ENCODE results near the gene AGO1. TPM values are rescaled to one million over a fixed set of nuclear protein-coding genes. Genes with fewer than 3 reads are reported as not detected.

Gene AGO1
- total and polyA plus RNA-seq, 2 of the 13 experiments (the other 11 are each of a cell fraction or from before 2014, with no cell fraction given): 9.2 to 18.6 TPM

DNA sequence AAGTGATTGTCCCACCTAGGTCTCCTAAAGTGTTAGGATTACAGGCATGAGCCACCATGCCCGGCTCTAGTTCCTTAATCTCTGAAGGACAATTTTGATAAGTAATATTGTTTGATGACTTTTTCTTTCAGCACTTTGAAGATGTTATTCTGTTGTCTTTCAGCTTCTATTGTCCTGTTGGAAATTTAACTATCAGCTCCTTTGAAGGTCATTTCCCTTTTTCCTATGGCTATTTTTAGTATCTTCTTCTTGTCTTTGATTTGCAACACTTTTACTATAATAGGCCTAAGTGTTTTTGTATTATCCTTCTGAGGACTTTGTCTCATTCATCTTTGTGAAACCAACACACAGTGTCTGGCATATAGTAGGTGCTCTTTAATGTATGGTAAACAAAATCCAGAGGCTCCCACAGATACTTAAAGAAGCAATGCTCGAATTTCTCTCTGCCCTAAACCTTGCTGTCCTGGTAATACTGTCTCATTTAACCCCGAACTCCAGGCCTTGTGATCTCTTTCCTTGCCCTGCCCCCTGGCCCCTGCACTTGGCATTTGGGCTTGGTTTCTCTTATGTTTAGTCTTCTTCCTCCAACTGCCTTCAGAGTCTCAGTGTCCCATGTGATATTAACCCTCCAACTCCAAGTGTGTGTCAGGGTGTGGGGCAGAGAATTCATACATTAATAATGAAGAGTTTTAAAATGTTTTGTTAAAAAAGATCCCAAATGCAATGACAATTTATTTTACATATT is 19.0 kb upstream of the AGO1 start:
- POLR2A ChIA-PET: no interaction called here

DNA sequence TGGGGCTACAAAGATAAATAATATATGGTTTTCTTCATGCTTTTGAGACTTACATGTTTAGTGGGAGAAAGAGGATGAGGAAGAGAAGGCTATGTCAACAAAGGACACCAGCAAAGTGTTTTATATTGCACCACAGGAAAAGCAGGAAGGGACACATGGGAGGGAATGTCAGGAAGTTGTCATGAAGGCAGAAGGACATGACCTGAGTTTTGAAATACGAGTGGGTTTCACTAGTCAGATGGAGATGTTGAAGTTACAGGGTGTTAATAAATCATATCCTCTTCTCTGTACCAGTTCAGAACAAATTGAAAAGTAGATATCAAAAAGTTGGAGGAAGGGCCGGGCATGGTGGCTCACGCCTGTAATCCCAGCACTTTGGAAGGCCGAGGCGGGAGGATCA is 18.2 kb upstream of the AGO1 start:
- H3K27me3 ChIP-seq (ENCODE audit: control insufficient read depth in 1 of 2, insufficient read depth in 2 of 2, low read length in 2 of 2): no peaks in the 10 kb centered on the region
- ChIA-PET CTCF (ENCODE audit: low intra/inter-chr PET ratio, low total read pairs) (no interaction called here), POLR2A (no interaction called here)
- no peak for ATAC-seq
- no peak for FAIRE-seq
- no peak overlapping the region for H2AFZ ChIP-seq (ENCODE audit: low read length)
- no peak overlapping the region for H3K27ac ChIP-seq (ENCODE audit: extremely low read length, insufficient read depth, low read length)
- intact Hi-C loops (cut with micrococcal nuclease; ENCODE audit: unreplicated experiment): no loop called here
- in situ Hi-C loops (cut with HindIII; ENCODE audit: extremely low pct_ligation_motif_present, low pct_unique_long_range_greater_than_20kb): no loop called here
- no peak overlapping the region for H3K4me2 ChIP-seq (ENCODE audit: low read depth, low read length)
- H3K9ac ChIP-seq (ENCODE audit: insufficient read depth, low read depth, low read length): no peak overlapping the region
- WGBS (ENCODE audit: low lambda C conversion rate): 77% methylated on average over 5 of the region's 5 CpGs
- H3K4me3 ChIP-seq (replicated peaks in 1 of 3; ENCODE audit: insufficient read depth in 1 of 3, low read depth in 2 of 3, low read length in 3 of 3): no peak overlapping the region
- no peaks in the 10 kb centered on the region for H3K79me2 ChIP-seq (ENCODE audit: insufficient read depth, low read length)
- no peaks in the 10 kb centered on the region for H3K4me1 ChIP-seq (ENCODE audit: insufficient read depth, low read length)
- H3K9me3 ChIP-seq (ENCODE audit: low read length): no peaks in the 10 kb centered on the region
- no peaks in the 10 kb centered on the region for H4K20me1 ChIP-seq (ENCODE audit: insufficient read depth, low read length)
- H3K36me3 ChIP-seq (replicated peaks in 1 of 2; ENCODE audit: control insufficient read depth in 1 of 2, insufficient read depth in 2 of 2, low read length in 2 of 2): no peaks in the 10 kb centered on the region
- no peak for DNase-seq (ENCODE audit: low spot score)
- no TSS peak for BruUV-seq (replicated peaks)
- TF ChIP-seq ZNF564 (CRISPR knock-in tag; IDR thresholded peaks at IDR 0.05) (no peak), KLF9 (CRISPR knock-in tag; IDR thresholded peaks at IDR 0.05; ENCODE audit: low read depth) (no peak), ZFP82 (CRISPR knock-in tag; IDR thresholded peaks at IDR 0.05; ENCODE audit: borderline replicate concordance) (no peak), RARG (CRISPR knock-in tag; IDR thresholded peaks at IDR 0.05; ENCODE audit: low read depth) (no peak), ARNT2 (CRISPR knock-in tag; IDR thresholded peaks at IDR 0.05; ENCODE audit: low read depth) (no peak), SALL1 (CRISPR knock-in tag; IDR thresholded peaks at IDR 0.05) (no peak)
- TF ChIP-seq, protein P1, sequence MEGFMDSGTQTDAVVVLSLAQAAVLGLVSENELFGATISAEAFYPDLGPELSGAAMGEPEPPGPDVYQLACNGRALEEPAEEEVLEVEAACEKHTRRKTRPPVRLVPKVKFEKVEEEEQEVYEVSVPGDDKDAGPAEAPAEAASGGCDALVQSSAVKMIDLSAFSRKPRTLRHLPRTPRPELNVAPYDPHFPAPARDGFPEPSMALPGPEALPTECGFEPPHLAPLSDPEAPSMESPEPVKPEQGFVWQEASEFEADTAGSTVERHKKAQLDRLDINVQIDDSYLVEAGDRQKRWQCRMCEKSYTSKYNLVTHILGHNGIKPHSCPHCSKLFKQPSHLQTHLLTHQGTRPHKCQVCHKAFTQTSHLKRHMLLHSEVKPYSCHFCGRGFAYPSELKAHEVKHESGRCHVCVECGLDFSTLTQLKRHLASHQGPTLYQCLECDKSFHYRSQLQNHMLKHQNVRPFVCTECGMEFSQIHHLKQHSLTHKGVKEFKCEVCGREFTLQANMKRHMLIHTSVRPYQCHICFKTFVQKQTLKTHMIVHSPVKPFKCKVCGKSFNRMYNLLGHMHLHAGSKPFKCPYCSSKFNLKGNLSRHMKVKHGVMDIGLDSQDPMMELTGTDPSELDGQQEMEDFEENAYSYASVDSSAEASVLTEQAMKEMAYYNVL (CRISPR knock-in tag; IDR thresholded peaks at IDR 0.05; ENCODE audit: borderline replicate concordance): no peak
- TF ChIP-seq, protein P2, sequence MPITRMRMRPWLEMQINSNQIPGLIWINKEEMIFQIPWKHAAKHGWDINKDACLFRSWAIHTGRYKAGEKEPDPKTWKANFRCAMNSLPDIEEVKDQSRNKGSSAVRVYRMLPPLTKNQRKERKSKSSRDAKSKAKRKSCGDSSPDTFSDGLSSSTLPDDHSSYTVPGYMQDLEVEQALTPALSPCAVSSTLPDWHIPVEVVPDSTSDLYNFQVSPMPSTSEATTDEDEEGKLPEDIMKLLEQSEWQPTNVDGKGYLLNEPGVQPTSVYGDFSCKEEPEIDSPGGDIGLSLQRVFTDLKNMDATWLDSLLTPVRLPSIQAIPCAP (CRISPR knock-in tag; IDR thresholded peaks at IDR 0.05; ENCODE audit: low read depth): no peak
- TF ChIP-seq, protein P3, sequence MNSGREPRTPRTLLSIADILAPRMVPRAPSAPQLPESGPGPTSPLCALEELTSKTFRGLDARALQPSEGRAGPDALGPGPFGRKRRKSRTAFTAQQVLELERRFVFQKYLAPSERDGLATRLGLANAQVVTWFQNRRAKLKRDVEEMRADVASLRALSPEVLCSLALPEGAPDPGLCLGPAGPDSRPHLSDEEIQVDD (CRISPR knock-in tag; IDR thresholded peaks at IDR 0.05; ENCODE audit: borderline replicate concordance): no peak

More for the DNA sequence above, 19.0 kb upstream of the AGO1 start:
- H3K9me3 ChIP-seq (ENCODE audit: low read length): no peaks in the 10 kb centered on the region
- FAIRE-seq (no peak), DNase-seq (ENCODE audit: low spot score) (no peak), ATAC-seq (no peak)
- intact Hi-C loops (cut with micrococcal nuclease; ENCODE audit: unreplicated experiment): no loop called here
- H3K79me2 ChIP-seq (ENCODE audit: insufficient read depth, low read length): no peaks in the 10 kb centered on the region
- H3K36me3 ChIP-seq (replicated peaks in 1 of 2; ENCODE audit: control insufficient read depth in 1 of 2, insufficient read depth in 2 of 2, low read length in 2 of 2): no peaks in the 10 kb centered on the region
- CTCF ChIA-PET (ENCODE audit: low intra/inter-chr PET ratio, low total read pairs): no interaction called here
- H4K20me1 ChIP-seq (ENCODE audit: insufficient read depth, low read length): no peaks in the 10 kb centered on the region
- no peaks in the 10 kb centered on the region for H3K27me3 ChIP-seq (ENCODE audit: control insufficient read depth in 1 of 2, insufficient read depth in 2 of 2, low read length in 2 of 2)
- no peak overlapping the region for H3K27ac ChIP-seq (ENCODE audit: extremely low read length, insufficient read depth, low read length)
- H3K9ac ChIP-seq (ENCODE audit: insufficient read depth, low read depth, low read length): no peak overlapping the region
- no peaks in the 10 kb centered on the region for H3K4me1 ChIP-seq (ENCODE audit: insufficient read depth, low read length)
- TF ChIP-seq, protein P4, sequence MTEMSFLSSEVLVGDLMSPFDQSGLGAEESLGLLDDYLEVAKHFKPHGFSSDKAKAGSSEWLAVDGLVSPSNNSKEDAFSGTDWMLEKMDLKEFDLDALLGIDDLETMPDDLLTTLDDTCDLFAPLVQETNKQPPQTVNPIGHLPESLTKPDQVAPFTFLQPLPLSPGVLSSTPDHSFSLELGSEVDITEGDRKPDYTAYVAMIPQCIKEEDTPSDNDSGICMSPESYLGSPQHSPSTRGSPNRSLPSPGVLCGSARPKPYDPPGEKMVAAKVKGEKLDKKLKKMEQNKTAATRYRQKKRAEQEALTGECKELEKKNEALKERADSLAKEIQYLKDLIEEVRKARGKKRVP (CRISPR knock-in tag; IDR thresholded peaks at IDR 0.05): no peak
- TF ChIP-seq ZNF24 (IDR thresholded peaks at IDR 0.05): no peak
- no peak for TF ChIP-seq HNRNPLL (IDR thresholded peaks at IDR 0.05; ENCODE audit: low read depth, low read length, poor library complexity, severe bottlenecking)
- no peak for TF ChIP-seq ZNF136 (CRISPR knock-in tag; IDR thresholded peaks at IDR 0.05; ENCODE audit: low read depth)
- no peak for TF ChIP-seq KLF9 (CRISPR knock-in tag; IDR thresholded peaks at IDR 0.05; ENCODE audit: low read depth)
- no peak for TF ChIP-seq ZBTB42 (CRISPR knock-in tag; IDR thresholded peaks at IDR 0.05)
- no peak for TF ChIP-seq ZNF724P (CRISPR knock-in tag; IDR thresholded peaks at IDR 0.05; ENCODE audit: borderline replicate concordance)
- TF ChIP-seq SPEN (CRISPR knock-in tag; IDR thresholded peaks at IDR 0.05; ENCODE audit: low read depth): no peak
- TF ChIP-seq FOSL2 (CRISPR knock-in tag; IDR thresholded peaks at IDR 0.05): no peak
- no peak overlapping the region for H3K4me2 ChIP-seq (ENCODE audit: low read depth, low read length)
- in situ Hi-C loops (cut with HindIII; ENCODE audit: extremely low pct_ligation_motif_present, low pct_unique_long_range_greater_than_20kb): no loop called here
- no peak overlapping the region for H2AFZ ChIP-seq (ENCODE audit: low read length)
- H3K4me3 ChIP-seq (replicated peaks in 1 of 3; ENCODE audit: insufficient read depth in 1 of 3, low read depth in 2 of 3, low read length in 3 of 3): no peak overlapping the region
- 1% methylated on average over 3 of the region's 3 CpGs for WGBS (ENCODE audit: low lambda C conversion rate)
- no TSS peak for BruUV-seq (replicated peaks)
